Hepatocyte (in vitro differentiated cells): ENCODE results near the gene DNM3. TPM values are rescaled to one million over a fixed set of nuclear protein-coding genes. Genes with fewer than 3 reads are reported as not detected.
"Not testable (repeated sequence)": the region's sequence is repeated elsewhere in the genome, so short reads cannot be mapped to it uniquely, and the experiment has no call there.

Experiments used
- DNase-seq: peaks from one replicate; pipeline ENCODE4 v3.0.0-alpha.2; 2016; ENCODE audit warnings: low spot score
- H2AFZ ChIP-seq: fragments of 200-600 bp; sonication (generic); 2 replicates; pipeline ENCODE4 v1.6.0; 2016; ENCODE audit warnings: antibody characterized with exemption, mild to moderate bottlenecking
- H3K27ac ChIP-seq: fragments of 200-600 bp; sonication (generic); 2 replicates; pipeline ENCODE4 v1.5.1; 2016; ENCODE audit warnings: mild to moderate bottlenecking
- H3K27me3 ChIP-seq: fragments of 200-600 bp; sonication (generic); 2 replicates; pipeline ENCODE4 v1.6.1; 2016
- H3K36me3 ChIP-seq: fragments of 200-600 bp; sonication (generic); replicated peaks from 2 replicates; pipeline ENCODE4 v1.5.1; 2016; ENCODE audit warnings: low read depth; ENCODE audit not compliant: insufficient read depth
- H3K4me1 ChIP-seq: fragments of 200-600 bp; sonication (generic); 2 replicates; pipeline ENCODE4 v1.5.1; 2016; ENCODE audit warnings: mild to moderate bottlenecking, moderate library complexity; ENCODE audit not compliant: insufficient read depth
- H3K4me2 ChIP-seq: fragments of 200-600 bp; sonication (generic); 2 replicates; pipeline ENCODE4 v1.6.0; 2016
- H3K4me3 ChIP-seq: fragments of 200-600 bp; sonication (generic); 2 replicates; pipeline ENCODE4 v1.5.1; 2016; ENCODE audit warnings: mild to moderate bottlenecking
- H3K79me2 ChIP-seq: fragments of 200-600 bp; sonication (generic); 2 replicates; pipeline ENCODE4 v1.6.0; 2017; ENCODE audit warnings: mild to moderate bottlenecking
- H3K9me2 ChIP-seq: fragments of 200-600 bp; sonication (generic); replicated peaks from 2 replicates; pipeline ENCODE4 v1.6.0; 2017; ENCODE audit warnings: mild to moderate bottlenecking; ENCODE audit not compliant: insufficient read depth
- H3K9me3 ChIP-seq: fragments of 200-600 bp; sonication (generic); 2 replicates; pipeline ENCODE4 v1.5.1; 2016; ENCODE audit warnings: low read depth, mild to moderate bottlenecking
- H4K20me1 ChIP-seq: fragments of 200-600 bp; sonication (generic); 2 replicates; pipeline ENCODE4 v1.6.0; 2016; ENCODE audit warnings: mild to moderate bottlenecking; ENCODE audit not compliant: insufficient read depth, poor library complexity, severe bottlenecking
- EZH2 ChIP-seq: fragments of 200-600 bp; sonication (generic); IDR thresholded peaks from 2 replicates; pipeline ENCODE4 v1.6.1; 2016; ENCODE audit warnings: antibody characterized with exemption, mild to moderate bottlenecking, borderline replicate concordance
- EZH2phosphoT487 ChIP-seq: fragments of 200-600 bp; sonication (generic); IDR thresholded peaks from one replicate; pipeline ENCODE4 v1.6.1; 2018; ENCODE audit warnings: antibody characterized with exemption, mild to moderate bottlenecking, low read depth, moderate library complexity; ENCODE audit not compliant: unreplicated experiment, severe bottlenecking
- WGBS: methylation state at CpG from one replicate; pipeline ENCODE4 v1.1.6; 2016; ENCODE audit warnings: low lambda C conversion rate; ENCODE audit errors: missing lambda C conversion rate; 5-methylcytosine and 5-hydroxymethylcytosine counted together
- polyA plus RNA-seq: library from polyadenylated mRNA; unstranded; fragments of >200 nt; fragmentation: Nextera tagmentation; extraction: Ambion mirVana; gene quantifications from 2 replicates; pipeline ENCODE4 v1.2.1, GENCODE V29; 2016
- total RNA-seq: library from RNA; depleted of rRNA; stranded (reverse); fragments of >200 nt; gene quantifications from 2 replicates; pipeline ENCODE4 v1.2.3, GENCODE V29; 2014
- TF ChIP-seq, protein P1 (sequence below): fragments of 200-600 bp; sonication (generic); IDR thresholded peaks from 2 replicates; pipeline ENCODE4 v1.5.1; 2016; ENCODE audit warnings: antibody characterized with exemption, mild to moderate bottlenecking; ENCODE audit not compliant: poor library complexity

The DNM3 gene
- total and polyA plus RNA-seq, 2 experiments from 2014 or later = 1.5 TPM; not detected in 1

DNA sequence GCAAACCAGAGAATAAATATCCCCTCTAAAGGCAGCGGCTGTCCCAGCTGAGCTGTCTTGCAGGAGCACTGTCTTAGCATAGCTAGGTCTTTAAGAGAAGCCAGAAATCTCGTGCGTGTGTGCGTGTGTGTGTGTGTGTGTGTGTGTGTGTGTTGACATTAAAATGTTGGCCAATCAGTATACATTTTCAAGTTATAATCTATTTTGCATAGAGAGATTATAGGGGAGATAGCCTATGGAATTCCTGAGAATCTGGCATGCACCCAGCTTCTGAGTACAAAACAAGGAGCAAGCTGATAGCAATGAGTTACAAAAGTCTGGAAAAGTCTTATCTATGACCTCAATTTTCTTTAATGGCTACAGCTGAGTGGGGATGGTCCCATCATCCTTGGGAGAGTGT is 42.1 kb upstream of the DNM3 start:
- Histone ChIP-seq H3K9me2 (no peaks in the 10 kb centered on the region), H2AFZ (no peak overlapping the region), H3K9me3 (no peaks in the 10 kb centered on the region), H3K27ac (no peak overlapping the region), H4K20me1 (no peaks in the 10 kb centered on the region), H3K79me2 (no peaks in the 10 kb centered on the region), H3K36me3 (no peaks in the 10 kb centered on the region), H3K4me2 (no peak overlapping the region), H3K4me3 (no peak overlapping the region), H3K27me3 (no peaks in the 10 kb centered on the region), H3K4me1 (no peaks in the 10 kb centered on the region)
- 74% methylated on average over 4 of the region's 4 CpGs for WGBS
- no peak for DNase-seq
- TF ChIP-seq EZH2 (no peak), EZH2phosphoT487 (no peak)
- TF ChIP-seq, protein P1, sequence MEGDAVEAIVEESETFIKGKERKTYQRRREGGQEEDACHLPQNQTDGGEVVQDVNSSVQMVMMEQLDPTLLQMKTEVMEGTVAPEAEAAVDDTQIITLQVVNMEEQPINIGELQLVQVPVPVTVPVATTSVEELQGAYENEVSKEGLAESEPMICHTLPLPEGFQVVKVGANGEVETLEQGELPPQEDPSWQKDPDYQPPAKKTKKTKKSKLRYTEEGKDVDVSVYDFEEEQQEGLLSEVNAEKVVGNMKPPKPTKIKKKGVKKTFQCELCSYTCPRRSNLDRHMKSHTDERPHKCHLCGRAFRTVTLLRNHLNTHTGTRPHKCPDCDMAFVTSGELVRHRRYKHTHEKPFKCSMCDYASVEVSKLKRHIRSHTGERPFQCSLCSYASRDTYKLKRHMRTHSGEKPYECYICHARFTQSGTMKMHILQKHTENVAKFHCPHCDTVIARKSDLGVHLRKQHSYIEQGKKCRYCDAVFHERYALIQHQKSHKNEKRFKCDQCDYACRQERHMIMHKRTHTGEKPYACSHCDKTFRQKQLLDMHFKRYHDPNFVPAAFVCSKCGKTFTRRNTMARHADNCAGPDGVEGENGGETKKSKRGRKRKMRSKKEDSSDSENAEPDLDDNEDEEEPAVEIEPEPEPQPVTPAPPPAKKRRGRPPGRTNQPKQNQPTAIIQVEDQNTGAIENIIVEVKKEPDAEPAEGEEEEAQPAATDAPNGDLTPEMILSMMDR = no peak

DNA sequence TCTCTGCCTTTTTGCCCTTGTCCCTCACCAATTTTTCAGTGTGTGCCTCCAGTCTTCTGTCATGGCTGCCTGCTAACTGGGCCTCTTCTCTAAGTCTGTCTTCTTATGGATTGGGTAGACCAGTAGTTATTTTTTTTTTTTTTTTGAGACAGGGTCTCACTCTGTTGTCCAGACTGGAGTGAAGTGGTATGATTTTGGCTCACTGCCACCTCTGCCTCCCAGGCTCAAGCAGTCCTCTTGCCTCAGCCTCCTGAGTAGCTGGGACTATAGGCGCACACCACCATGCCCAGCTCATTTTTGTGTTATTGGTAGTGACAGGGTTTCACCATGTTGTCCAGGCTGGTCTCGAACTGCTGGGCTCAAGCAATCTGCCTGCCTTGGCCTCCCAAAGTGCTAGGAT is 41.6 kb upstream of the DNM3 start:
- not testable (repeated sequence) for H2AFZ ChIP-seq, H4K20me1 ChIP-seq, H3K4me2 ChIP-seq, H3K4me3 ChIP-seq, H3K27me3 ChIP-seq, H3K9me3 ChIP-seq, H3K79me2 ChIP-seq, DNase-seq, H3K36me3 ChIP-seq, H3K9me2 ChIP-seq, H3K4me1 ChIP-seq, H3K27ac ChIP-seq
- 100% methylated on average over 2 of the region's 2 CpGs for WGBS

- no peaks in the 10 kb centered on the region for H3K79me2 ChIP-seq
- no peak for DNase-seq
- WGBS = 89% methylated on average over 3 of the region's 3 CpGs
Observed at GRCh38 chr1:171800342-171800741, 41.0 kb upstream of the DNM3 start.

GRCh38 chr1:171800851-171801250 is 40.4 kb upstream of the DNM3 start:
- Histone ChIP-seq H3K79me2 (no peaks in the 10 kb centered on the region), H3K4me1 (no peaks in the 10 kb centered on the region), H3K27me3 (no peaks in the 10 kb centered on the region), H2AFZ (no peak overlapping the region), H3K4me3 (no peak overlapping the region), H3K9me2 (no peaks in the 10 kb centered on the region), H3K27ac (no peak overlapping the region), H3K9me3 (no peaks in the 10 kb centered on the region), H4K20me1 (no peaks in the 10 kb centered on the region), H3K36me3 (no peaks in the 10 kb centered on the region), H3K4me2 (no peak overlapping the region)
- TF ChIP-seq EZH2 (no peak), EZH2phosphoT487 (no peak)
- TF ChIP-seq, protein P1 = no peak
- DNase-seq = no peak
- 53% methylated on average over 3 of the region's 3 CpGs for WGBS

More at GRCh38 chr1:171800342-171800741, 41.0 kb upstream of the DNM3 start:
- no peaks in the 10 kb centered on the region for H3K9me2 ChIP-seq
- H4K20me1 ChIP-seq = no peaks in the 10 kb centered on the region
- H3K4me1 ChIP-seq = no peaks in the 10 kb centered on the region
- TF ChIP-seq EZH2phosphoT487 (no peak), EZH2 (no peak)
- TF ChIP-seq, protein P1 = no peak
- no peak overlapping the region for H3K4me3 ChIP-seq
- no peak overlapping the region for H2AFZ ChIP-seq
- H3K9me3 ChIP-seq = no peaks in the 10 kb centered on the region
- H3K27ac ChIP-seq = no peak overlapping the region
- no peaks in the 10 kb centered on the region for H3K36me3 ChIP-seq
- H3K27me3 ChIP-seq = no peaks in the 10 kb centered on the region
- H3K4me2 ChIP-seq = no peak overlapping the region
